Uterus (tissue), 2 donors: ENCODE data around the gene LRG1.

ENCODE experiments used
- POLR2A ChIP-seq, 2 donors: fragments of 450-650 bp; IDR thresholded peaks; one replicate each; pipeline ENCODE4 v1.6.1; 2016; ENCODE audit warnings: antibody characterized with exemption in 2 of 2, mild to moderate bottlenecking in 1 of 2, moderate library complexity in 1 of 2
- TF ChIP-seq, protein P1 (sequence below), 4 experiments: fragments of 200-600 bp in 2 of 4; fragments of 450-650 bp in 2 of 4; sonication (generic) in 2 of 4; IDR thresholded peaks; one replicate each; pipeline ENCODE4 v1.5.1; 2016 to 2019; ENCODE audit warnings: antibody characterized with exemption in 4 of 4, mild to moderate bottlenecking in 2 of 4, moderate library complexity in 1 of 4

- no peak for TF ChIP-seq POLR2A (IDR thresholded peaks at IDR 0.05)
- TF ChIP-seq, protein P1, sequence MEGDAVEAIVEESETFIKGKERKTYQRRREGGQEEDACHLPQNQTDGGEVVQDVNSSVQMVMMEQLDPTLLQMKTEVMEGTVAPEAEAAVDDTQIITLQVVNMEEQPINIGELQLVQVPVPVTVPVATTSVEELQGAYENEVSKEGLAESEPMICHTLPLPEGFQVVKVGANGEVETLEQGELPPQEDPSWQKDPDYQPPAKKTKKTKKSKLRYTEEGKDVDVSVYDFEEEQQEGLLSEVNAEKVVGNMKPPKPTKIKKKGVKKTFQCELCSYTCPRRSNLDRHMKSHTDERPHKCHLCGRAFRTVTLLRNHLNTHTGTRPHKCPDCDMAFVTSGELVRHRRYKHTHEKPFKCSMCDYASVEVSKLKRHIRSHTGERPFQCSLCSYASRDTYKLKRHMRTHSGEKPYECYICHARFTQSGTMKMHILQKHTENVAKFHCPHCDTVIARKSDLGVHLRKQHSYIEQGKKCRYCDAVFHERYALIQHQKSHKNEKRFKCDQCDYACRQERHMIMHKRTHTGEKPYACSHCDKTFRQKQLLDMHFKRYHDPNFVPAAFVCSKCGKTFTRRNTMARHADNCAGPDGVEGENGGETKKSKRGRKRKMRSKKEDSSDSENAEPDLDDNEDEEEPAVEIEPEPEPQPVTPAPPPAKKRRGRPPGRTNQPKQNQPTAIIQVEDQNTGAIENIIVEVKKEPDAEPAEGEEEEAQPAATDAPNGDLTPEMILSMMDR (IDR thresholded peaks at IDR 0.05): no peak
These were observed 13.9 kb upstream of the LRG1 start for GRCh38 chr19:4553775-4554174.
